AG10803 (cell line): ENCODE data around the gene SRGAP1.

Experiments used
- DNase-seq: peaks from one replicate; pipeline ENCODE4 v3.0.0; 2010; ENCODE audit warnings: low read depth
- H3K4me3 ChIP-seq: 2 replicates; pipeline ENCODE4 v1.5.1; 2011; ENCODE audit warnings: mild to moderate bottlenecking, low read length, control low read depth
- CTCF ChIP-seq: conservative IDR thresholded peaks from 2 replicates; pipeline ENCODE4 v1.5.1; 2011; ENCODE audit warnings: mild to moderate bottlenecking, low read length, control low read depth, inconsistent platforms

Gene SRGAP1

GRCh38 chr12:63844391-63845341 lies at the start of gene SRGAP1:
Gene SRGAP1, plus strand, starts transcription at chr12:63844700. Its CDS starts 117 bp downstream, at chr12:63844817.
- peak; percentile 78 for DNase-seq
- TF ChIP-seq CTCF: peak; percentile 42
- H3K4me3 ChIP-seq: peak within 1 kb of the TSS; percentile 94

- DNase-seq: no peak
- no peak for TF ChIP-seq CTCF
- no peak overlapping the region for H3K4me3 ChIP-seq
Observed at GRCh38 chr12:63795032-63795687, 49.3 kb upstream of the SRGAP1 start.

GRCh38 chr12:63795944-63796343 lies 48.6 kb upstream of the SRGAP1 start:
- no peak for DNase-seq
- H3K4me3 ChIP-seq: no peak overlapping the region
- TF ChIP-seq CTCF: no peak

- peak; percentile 70 for TF ChIP-seq CTCF
- DNase-seq: peak; percentile 30
Observed at GRCh38 chr12:63802012-63802608, 42.4 kb upstream of the SRGAP1 start.

GRCh38 chr12:63804746-63805145 lies 39.8 kb upstream of the SRGAP1 start:
- TF ChIP-seq CTCF: no peak
- no peak overlapping the region for H3K4me3 ChIP-seq
- peak; percentile 4 for DNase-seq

More at GRCh38 chr12:63802012-63802608, 42.4 kb upstream of the SRGAP1 start:
- no peak overlapping the region for H3K4me3 ChIP-seq

- TF ChIP-seq CTCF: no peak
- no peak for DNase-seq
- no peak overlapping the region for H3K4me3 ChIP-seq
Observed at GRCh38 chr12:63805704-63806672, 38.5 kb upstream of the SRGAP1 start.
